HAP-1 (cell line): Measurements from ENCODE around the gene CENPK.

Experiments
- DNase-seq, 2 experiments: peaks; one replicate each; pipeline ENCODE4 v3.0.0-alpha.2; 2016 to 2020; ENCODE audit warnings: low spot score in 2 of 2
- H3K27me3 ChIP-seq: fragments of 250-450 bp; sonication (Bioruptor Pico); 2 replicates; pipeline ENCODE4 v1.5.1; 2020; ENCODE audit warnings: low read depth, mild to moderate bottlenecking, moderate library complexity
- H3K36me3 ChIP-seq: fragments of 250-450 bp; sonication (Bioruptor Pico); replicated peaks from 2 replicates; pipeline ENCODE4 v1.5.1; 2020; ENCODE audit warnings: mild to moderate bottlenecking
- H3K4me1 ChIP-seq: fragments of 250-450 bp; sonication (Bioruptor Pico); 2 replicates; pipeline ENCODE4 v1.5.1; 2020; ENCODE audit warnings: mild to moderate bottlenecking
- H3K4me3 ChIP-seq: fragments of 250-450 bp; sonication (Bioruptor Pico); 2 replicates; pipeline ENCODE4 v1.5.1; 2020; ENCODE audit warnings: mild to moderate bottlenecking, moderate library complexity
- H3K9me3 ChIP-seq: fragments of 250-450 bp; sonication (Bioruptor Pico); 2 replicates; pipeline ENCODE4 v1.5.1; 2020; ENCODE audit warnings: mild to moderate bottlenecking, moderate library complexity
- in situ Hi-C: fragments of 300-500 bp; cut with MboI; formaldehyde crosslinking; loops from 3 replicates; pipeline ENCODE4 v1.14.3; 2020; ENCODE audit warnings: low sequenced_read_pairs, inconsistent platforms, mixed read lengths

Gene CENPK

DNA sequence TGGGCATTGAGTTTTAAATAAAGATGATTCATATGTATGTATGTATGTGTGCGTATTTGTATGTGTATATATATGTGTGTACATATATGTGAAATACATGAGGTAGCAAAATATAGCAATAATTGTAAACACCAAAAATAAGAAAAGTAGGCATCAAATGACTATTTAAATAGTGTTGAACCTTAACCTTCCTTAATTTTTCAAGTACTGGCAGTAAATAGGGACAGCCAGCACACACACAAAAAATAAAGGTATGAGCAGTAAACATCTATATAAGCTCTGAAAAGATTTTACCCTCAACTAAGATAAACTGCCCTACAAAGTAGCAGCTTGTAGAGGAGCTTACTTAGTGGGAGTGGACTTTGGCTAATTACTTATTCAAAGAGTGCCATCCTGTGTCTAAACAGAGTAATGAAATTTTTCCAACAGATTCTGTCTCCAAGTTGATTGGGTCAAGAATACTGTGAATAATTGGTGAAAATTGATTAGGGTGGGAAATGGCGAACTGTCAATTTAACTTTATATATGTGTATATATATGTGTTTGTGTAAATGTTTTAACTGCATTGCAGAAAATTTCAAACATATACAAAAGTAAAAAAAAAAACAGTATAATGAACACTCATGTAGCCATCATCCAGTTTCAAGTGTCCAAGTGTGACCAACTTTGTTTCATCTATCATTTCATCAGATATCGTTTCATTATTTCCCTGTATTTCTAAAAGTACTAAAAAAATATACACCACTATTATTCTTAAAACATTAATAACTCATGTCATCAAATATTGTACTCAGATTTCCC is 79.2 kb downstream of the CENPK start:
- H3K27me3 ChIP-seq, result 0 out of 2 replicates have a peak, but pooled peaks cover 4% of the 10 kb centered on the region
- in situ Hi-C loops, result loop anchor here (10.0 to 25.0 kb wide), 3 partner anchors 396 to 669 kb away; no protein-coding TSS in a partner anchor

DNA sequence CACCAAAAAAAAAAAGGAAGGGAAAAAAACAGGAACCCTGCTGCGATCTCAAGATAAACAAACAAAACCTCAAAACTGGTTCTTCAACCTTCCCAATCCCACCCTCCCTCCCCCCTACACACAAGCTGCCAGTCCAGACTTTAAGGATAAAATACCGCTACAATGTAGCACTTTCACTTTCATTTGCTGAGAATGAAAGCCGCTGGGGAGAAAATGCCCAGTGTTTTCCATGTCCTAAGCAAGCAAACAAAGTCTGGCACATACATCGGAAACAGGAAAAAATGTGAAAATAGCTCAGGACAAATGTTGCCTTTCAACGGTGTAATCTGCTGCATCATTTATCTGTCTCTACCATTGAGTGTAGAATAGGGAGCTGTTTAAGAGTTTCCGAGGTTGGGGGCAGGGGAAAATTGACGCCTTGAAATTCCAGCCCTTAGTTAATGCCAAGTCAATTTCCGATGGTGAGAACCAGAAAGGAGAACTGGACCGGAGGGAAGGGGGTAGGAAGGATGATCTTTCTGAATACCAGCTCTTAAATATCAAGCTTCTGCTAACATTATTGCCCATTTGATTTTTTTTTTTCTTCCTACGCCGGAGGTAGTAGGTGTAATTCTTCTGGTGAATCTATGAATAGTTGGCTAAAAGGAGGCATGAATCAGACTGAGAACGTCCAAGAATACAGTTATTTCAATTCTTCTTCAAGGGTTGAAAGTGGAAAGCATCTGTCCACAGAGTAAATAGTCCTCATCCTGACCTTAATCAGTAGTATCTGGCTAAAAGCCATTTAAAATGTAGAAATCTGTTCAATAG is 80.0 kb downstream of the CENPK start:
- Histone ChIP-seq H3K9me3 (no peaks in the 10 kb centered on the region), H3K36me3 (no peaks in the 10 kb centered on the region), H3K4me3 (peak overlapping the region; percentile 31), H3K4me1 (peaks cover 11% of the 10 kb centered on the region), H3K27me3 (0 out of 2 replicates have a peak, but pooled peaks cover 4% of the 10 kb centered on the region)
- DNase-seq, result peak in 1 of 2 experiments; percentile 12
- in situ Hi-C loops, result loop anchor here (10.0 to 25.0 kb wide), 3 partner anchors 396 to 668 kb away; no protein-coding TSS in a partner anchor

More for the DNA sequence above, 79.2 kb downstream of the CENPK start:
- Histone ChIP-seq H3K36me3 (no peaks in the 10 kb centered on the region), H3K4me1 (peaks cover 11% of the 10 kb centered on the region), H3K9me3 (no peaks in the 10 kb centered on the region), H3K4me3 (no peak overlapping the region)
- peak in 1 of 2 experiments; percentile 80 for DNase-seq

DNA sequence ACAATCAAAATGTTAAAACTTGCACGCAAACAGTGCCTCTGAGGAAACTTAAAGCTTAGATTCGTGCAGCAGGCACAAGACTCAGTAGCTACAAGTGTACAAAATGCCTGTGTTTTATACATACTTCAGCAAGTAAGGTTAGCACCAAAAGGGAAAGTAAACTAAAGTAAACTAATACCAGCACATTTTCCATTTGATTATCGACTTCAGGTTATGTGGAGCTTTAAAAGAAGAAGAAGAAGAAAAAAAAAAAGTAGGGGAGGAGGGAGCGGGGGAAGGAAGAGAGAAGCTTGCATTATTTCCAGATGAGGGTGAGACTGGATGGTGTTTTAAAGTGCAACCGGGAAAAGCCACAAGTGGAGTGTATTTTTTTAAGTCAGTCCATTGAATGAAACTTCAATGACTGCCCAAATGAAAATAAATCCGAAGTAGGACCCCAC is 80.7 kb downstream of the CENPK start:
- Histone ChIP-seq H3K36me3 (no peaks in the 10 kb centered on the region), H3K4me1 (peaks cover 11% of the 10 kb centered on the region), H3K9me3 (no peaks in the 10 kb centered on the region), H3K27me3 (0 out of 2 replicates have a peak, but pooled peaks cover 4% of the 10 kb centered on the region), H3K4me3 (peak overlapping the region; percentile 31)
- in situ Hi-C loops, result loop anchor here (10.0 to 25.0 kb wide), 3 partner anchors 395 to 668 kb away; no protein-coding TSS in a partner anchor
- DNase-seq, result no peak

DNA sequence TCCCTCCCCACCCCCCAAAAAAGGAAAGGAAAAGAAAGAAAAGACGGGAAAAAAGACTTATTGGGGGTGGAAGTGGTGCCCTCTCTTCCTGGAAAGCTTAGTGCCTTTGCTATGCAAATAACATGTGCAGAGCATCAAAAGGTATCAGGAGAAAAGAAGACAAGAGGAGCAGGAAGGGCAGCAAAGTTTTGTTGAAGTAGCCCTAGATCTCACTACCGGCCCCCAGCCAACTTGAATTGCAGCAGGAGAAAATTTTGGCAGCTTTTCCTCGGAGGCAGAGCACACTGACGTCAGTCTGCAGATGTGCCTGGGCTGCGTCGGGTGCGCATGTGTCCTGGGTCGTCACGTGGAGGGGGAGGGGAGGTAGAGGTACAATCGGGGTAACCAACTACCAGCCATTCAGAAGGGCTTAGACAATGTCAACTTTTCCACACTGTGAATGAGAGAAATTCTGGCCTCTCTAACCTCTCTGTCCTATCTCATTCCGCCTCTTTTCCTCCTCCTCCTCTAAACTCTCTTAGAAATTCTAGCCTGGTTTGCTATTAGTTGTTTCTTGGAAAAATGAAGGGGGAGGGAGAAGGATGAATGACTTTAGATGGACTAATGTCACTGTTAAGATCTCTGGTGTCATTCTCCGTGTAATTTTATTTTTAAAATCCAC is 81.2 kb downstream of the CENPK start, which contains the start of gene ADAMTS6:
Gene ADAMTS6 (minus strand): TSS at position 286 of the 661 bp plus-strand sequence. CDS start 8,247 bp downstream, outside the sequence.
- peak; percentile 64 to 86 for DNase-seq
- H3K9me3 ChIP-seq, result no peaks in the 10 kb centered on the region
- 0 out of 2 replicates have a peak, but pooled peaks cover 4% of the 10 kb centered on the region for H3K27me3 ChIP-seq
- in situ Hi-C loops, result loop anchor here (10.0 to 25.0 kb wide), 3 partner anchors 394 to 667 kb away; no protein-coding TSS in a partner anchor
- H3K4me1 ChIP-seq, result peaks cover 11% of the 10 kb centered on the region
- peak within 1 kb of the TSS; percentile 31 for H3K4me3 ChIP-seq
- H3K36me3 ChIP-seq, result no peaks in the 10 kb centered on the region

DNA sequence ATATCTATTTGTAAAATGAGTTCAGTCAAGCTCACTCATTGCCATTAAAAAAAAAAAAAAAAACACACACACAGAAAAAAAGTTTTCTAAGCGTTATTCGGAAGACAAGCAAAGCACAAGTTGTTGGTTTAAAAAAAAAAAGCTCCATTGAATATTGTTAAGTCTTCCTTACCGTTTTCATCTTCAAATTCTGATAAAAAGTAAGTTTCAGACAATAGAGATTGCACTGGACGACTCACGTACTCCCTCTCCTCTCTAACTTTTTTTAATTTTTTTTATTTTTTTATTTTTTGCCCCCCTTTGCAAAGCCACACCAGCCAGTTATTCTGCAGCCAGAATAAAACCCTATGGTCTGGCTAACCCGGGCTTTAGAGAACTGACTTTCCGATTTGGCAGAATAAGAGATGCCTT is 81.8 kb downstream of the CENPK start:
- H3K4me3 ChIP-seq, result peak overlapping the region; percentile 31
- in situ Hi-C loops, result loop anchor here (10.0 to 25.0 kb wide), 3 partner anchors 394 to 666 kb away; no protein-coding TSS in a partner anchor
- no peak for DNase-seq
- no peaks in the 10 kb centered on the region for H3K9me3 ChIP-seq
- peaks cover 11% of the 10 kb centered on the region for H3K4me1 ChIP-seq
- 0 out of 2 replicates have a peak, but pooled peaks cover 4% of the 10 kb centered on the region for H3K27me3 ChIP-seq
- no peaks in the 10 kb centered on the region for H3K36me3 ChIP-seq

DNA sequence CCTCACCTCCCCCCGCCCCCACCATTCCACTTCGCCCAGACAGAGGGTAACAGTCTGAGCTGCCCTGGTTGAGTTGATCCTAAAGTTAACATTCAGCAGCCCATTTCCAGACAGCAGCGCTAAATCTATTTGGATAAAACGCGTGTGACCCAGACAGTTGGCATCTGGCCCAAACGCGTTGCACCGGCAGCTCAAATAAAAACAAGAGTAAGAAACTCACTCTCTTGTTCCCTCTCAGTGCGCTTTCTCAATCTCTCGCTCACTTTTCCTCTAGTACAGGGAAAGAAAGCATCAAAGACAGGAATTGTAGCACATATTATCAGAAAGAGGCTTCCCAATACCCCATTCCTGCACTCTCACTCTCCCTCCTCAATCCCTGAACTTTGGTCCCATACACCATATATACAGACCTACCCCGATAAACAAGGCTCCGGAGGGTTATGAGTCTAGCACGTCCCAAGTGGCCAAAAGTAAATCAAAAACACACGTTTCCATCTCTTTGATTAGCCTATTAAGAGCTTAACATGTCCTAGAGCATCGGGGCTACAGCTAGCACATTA is 82.6 kb downstream of the CENPK start:
- 0 out of 2 replicates have a peak, but pooled peaks cover 4% of the 10 kb centered on the region for H3K27me3 ChIP-seq
- peak in 1 of 2 experiments; percentile 63 for DNase-seq
- in situ Hi-C loops, result loop anchor here (10.0 to 25.0 kb wide), 3 partner anchors 393 to 666 kb away; no protein-coding TSS in a partner anchor
- peak overlapping the region; percentile 7 for H3K4me3 ChIP-seq
- no peaks in the 10 kb centered on the region for H3K36me3 ChIP-seq
- H3K9me3 ChIP-seq, result no peaks in the 10 kb centered on the region
- H3K4me1 ChIP-seq, result peaks cover 11% of the 10 kb centered on the region

DNA sequence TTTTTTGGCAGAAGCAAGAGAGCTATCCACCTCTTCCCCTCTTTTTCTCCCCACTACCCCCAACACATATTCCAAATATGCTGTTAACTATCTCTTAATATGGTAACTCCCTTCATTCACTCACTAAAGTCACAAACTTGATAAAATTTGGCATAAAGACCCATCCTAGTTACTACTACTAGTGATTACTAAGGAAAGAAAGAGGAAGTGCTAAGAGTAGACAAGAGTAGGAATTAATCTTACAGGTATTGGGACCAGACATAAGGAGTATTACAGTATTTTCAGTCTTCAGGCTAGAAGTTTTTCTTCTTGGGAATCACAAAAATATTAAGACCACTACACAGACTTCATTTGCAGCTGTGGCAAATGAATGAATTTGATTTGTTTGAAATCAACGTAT is 83.4 kb downstream of the CENPK start:
- no peaks in the 10 kb centered on the region for H3K36me3 ChIP-seq
- peaks cover 11% of the 10 kb centered on the region for H3K4me1 ChIP-seq
- no peak for DNase-seq
- 0 out of 2 replicates have a peak, but pooled peaks cover 7% of the 10 kb centered on the region for H3K27me3 ChIP-seq
- H3K4me3 ChIP-seq, result no peak overlapping the region
- no peaks in the 10 kb centered on the region for H3K9me3 ChIP-seq
- in situ Hi-C loops, result loop anchor here (25.0 kb wide), 2 partner anchors 392 to 517 kb away; no protein-coding TSS in a partner anchor

DNA sequence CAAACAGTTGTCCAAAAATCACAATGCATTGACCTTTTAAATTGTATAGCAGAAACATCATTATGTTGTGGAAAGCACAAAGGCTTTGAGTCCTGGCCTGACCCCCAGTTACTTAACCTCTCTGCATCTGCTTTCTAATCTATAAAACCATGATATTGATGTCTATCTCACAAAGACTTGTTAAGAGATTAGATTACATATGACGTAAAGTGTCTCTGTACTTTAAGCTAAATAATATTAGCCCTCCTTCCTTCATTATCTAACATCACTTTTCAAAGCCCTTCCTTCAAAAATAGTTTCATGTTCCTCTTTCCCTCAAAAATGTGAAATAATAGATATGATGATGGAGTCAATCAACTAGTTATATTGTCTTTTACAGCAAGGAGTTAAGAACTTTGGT is 84.6 kb downstream of the CENPK start:
- Histone ChIP-seq H3K4me3 (no peak overlapping the region), H3K4me1 (peaks cover 11% of the 10 kb centered on the region), H3K27me3 (0 out of 2 replicates have a peak, but pooled peaks cover 7% of the 10 kb centered on the region), H3K9me3 (no peaks in the 10 kb centered on the region), H3K36me3 (no peaks in the 10 kb centered on the region)
- DNase-seq, result no peak
- in situ Hi-C loops, result loop anchor here (25.0 kb wide), 2 partner anchors 391 to 516 kb away; no protein-coding TSS in a partner anchor

DNA sequence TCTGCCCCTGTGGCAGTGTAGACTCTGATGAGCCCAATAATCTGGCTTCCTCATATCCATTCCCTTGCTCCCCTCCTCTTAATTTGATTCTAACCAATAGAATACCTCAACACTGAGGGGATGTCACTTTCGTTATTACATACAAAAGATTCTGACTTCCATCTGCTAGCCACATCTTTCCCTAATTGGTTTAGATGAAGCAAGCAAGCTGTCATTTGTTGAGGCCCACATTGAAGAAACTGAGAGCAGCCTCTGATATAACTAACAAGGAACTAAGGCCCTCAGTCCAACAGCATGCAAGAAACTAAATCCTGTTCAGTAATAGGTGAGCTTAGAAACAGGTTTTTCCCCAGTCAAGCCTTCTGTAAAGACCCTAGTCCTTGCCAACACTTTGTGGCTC is 87.1 kb downstream of the CENPK start:
- Histone ChIP-seq H3K36me3 (no peaks in the 10 kb centered on the region), H3K9me3 (no peaks in the 10 kb centered on the region), H3K4me3 (no peak overlapping the region), H3K4me1 (peaks cover 6% of the 10 kb centered on the region), H3K27me3 (peaks cover 10% of the 10 kb centered on the region; the same call in 1 of the 2 replicates)
- no peak for DNase-seq
- in situ Hi-C loops, result loop anchor here (25.0 kb wide), 2 partner anchors 389 to 514 kb away; no protein-coding TSS in a partner anchor

DNA sequence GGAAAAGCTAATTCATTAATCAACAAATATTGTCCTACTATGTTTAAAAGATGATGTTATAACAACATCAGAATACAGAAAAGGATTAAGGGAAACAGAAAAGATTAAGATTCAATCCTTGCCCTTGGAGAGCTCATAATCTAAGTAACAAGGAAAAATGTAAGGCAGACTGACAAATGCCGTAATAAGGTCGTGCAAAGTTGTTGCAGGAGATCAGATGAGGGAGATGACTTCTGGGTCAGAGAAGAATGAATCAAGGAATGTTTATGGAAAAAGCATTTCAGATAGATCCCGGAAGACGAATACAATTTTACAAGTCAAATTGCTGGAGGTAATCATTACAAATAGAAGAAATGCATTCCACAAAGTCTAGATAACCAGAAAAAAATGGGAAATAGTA is 87.6 kb downstream of the CENPK start:
- peaks cover 10% of the 10 kb centered on the region; the same call in 1 of the 2 replicates for H3K27me3 ChIP-seq
- no peaks in the 10 kb centered on the region; the same call in none of the 2 replicates for H3K4me1 ChIP-seq
- H3K9me3 ChIP-seq, result no peaks in the 10 kb centered on the region
- H3K4me3 ChIP-seq, result no peak overlapping the region
- no peaks in the 10 kb centered on the region for H3K36me3 ChIP-seq
- no peak for DNase-seq
- in situ Hi-C loops, result loop anchor here (25.0 kb wide), 2 partner anchors 388 to 513 kb away; no protein-coding TSS in a partner anchor

DNA sequence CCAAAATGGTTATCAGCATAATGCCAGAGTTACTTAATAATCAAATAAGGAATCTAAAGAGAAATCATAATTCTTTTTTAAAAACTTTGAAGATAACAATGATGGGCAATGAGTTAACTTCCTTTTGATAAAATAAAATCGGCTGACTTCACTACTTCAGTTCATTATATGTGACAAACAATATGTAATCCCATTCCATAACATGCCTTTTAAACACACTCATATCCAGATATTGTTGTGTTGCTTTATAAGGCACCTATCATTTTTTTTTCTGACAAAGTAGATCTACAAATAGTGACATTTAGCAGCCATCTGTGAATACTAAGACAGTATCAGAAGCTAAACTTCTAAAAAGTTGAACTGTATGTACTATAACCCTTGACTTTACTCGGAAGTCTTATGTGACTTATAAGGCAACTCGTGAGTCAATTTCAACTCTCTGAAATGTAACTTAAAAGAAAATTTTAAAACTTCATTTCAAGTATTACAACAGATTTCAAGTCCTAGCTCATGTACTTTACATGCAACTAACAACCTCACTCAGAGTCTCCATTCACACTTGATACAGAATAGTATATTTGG is 88.7 kb downstream of the CENPK start:
- Histone ChIP-seq H3K9me3 (no peaks in the 10 kb centered on the region), H3K27me3 (peaks cover 5% of the 10 kb centered on the region; the same call in 1 of the 2 replicates), H3K4me3 (no peak overlapping the region), H3K4me1 (no peaks in the 10 kb centered on the region; the same call in none of the 2 replicates), H3K36me3 (no peaks in the 10 kb centered on the region)
- no peak for DNase-seq
- in situ Hi-C loops, result no loop called here

DNA sequence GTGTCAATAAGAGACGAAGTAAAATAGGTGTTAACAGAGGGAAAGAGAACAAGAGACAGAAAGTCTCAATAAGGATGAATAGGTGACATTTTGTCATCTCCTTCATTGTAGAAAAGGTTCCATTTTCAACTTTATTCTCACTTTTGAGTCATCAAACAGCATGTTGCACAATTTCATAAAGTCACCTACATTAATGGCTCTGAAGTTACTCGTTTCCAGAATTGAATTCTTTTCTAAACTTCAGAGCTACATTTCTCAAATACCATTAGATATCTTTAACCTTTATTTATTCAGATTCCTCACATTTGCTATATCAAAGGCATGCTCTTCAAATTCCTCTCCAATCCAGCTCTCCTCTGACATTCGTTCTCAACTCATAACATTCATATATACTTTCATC is 94.3 kb downstream of the CENPK start:
- no peaks in the 10 kb centered on the region for H3K9me3 ChIP-seq
- no peaks in the 10 kb centered on the region for H3K4me1 ChIP-seq
- no peak for DNase-seq
- no peak overlapping the region for H3K4me3 ChIP-seq
- in situ Hi-C loops, result no loop called here
- H3K36me3 ChIP-seq, result no peaks in the 10 kb centered on the region
- H3K27me3 ChIP-seq, result peaks cover 3% of the 10 kb centered on the region; the same call in 1 of the 2 replicates
